NCI-H1930 (cell line): Measurements from ENCODE around the gene SH3D19.
"Not testable (repeated sequence)": the region's sequence is repeated elsewhere in the genome, so short reads cannot be mapped to it uniquely, and the experiment has no call there.

Experiments used
- DNase-seq, 2 experiments: peaks; one replicate each; lab custom pipeline; 2025; lab: John Stamatoyannopoulos, UW

Gene SH3D19

GRCh38 chr4:151098979-151099228, 226.5 kb downstream of the SH3D19 start:
- DNase-seq: no peak

- no peak for DNase-seq
Observed at GRCh38 chr4:151097759-151098158, 227.6 kb downstream of the SH3D19 start.

DNA sequence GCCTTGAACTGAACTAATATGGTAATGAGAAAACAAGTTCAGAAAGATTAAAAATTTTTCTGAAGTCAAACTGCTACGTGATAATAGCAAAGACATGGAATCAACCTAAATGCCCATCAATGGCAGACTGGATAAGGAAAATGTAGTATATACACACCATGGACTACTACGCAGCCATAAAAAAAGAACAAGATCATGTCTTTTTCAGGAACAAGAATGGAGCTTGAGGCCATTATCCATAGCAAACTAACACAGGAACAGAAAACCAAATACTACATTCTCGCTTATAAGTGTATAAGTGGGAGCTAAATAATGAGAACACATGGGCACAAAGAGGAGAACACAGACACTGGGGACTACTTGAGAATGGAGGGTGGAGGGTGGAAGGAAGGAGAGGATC, 230.3 kb downstream of the SH3D19 start:
- no peak for DNase-seq

DNA sequence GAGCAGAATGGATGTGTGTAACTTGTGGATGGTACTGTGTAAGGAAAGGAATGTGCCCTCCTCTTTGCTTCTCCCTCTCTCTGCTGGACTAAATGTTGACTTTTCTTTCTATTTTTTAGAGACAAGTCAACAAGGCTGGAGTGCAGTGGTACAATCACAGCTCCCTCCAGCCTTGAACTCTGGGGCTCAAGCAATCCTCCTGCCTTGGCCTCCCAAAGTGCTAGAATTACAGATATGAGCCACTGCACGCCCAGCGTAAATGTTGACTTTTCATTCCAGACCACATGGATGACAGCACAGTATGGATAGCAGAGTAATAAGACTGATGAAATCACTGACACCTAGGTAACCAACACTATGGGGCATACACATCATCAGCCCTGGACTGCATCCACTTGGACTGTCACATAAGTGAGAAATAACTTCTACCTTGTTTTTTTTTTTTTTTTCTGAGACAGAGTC, 231.1 kb downstream of the SH3D19 start:
- no peak for DNase-seq

GRCh38 chr4:151093203-151093602, 232.2 kb downstream of the SH3D19 start:
- DNase-seq: no peak

DNA sequence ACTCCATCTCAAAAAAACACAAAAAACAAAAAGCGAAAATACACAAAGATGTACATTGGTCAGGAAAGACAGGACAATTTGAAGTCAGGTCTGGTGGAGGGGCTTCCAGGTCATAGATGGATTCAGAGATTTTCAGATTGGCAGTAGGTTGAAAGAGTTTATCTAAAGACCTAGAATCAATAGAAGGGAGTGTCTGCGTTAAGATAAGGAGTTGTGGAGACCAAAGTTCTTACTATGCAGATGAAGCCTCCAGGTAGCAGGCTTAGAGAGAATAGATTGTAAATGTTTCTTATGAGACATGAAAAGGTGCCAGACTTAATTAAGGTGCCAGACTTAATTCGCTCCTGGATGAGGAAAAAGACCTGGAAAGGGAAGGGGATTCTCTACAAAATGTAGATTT, 232.9 kb downstream of the SH3D19 start:
- no peak for DNase-seq

- no peak for DNase-seq
Observed at GRCh38 chr4:151091047-151091446, 234.4 kb downstream of the SH3D19 start.

- no peak for DNase-seq
Observed at GRCh38 chr4:151087467-151087866, 237.9 kb downstream of the SH3D19 start.

DNA sequence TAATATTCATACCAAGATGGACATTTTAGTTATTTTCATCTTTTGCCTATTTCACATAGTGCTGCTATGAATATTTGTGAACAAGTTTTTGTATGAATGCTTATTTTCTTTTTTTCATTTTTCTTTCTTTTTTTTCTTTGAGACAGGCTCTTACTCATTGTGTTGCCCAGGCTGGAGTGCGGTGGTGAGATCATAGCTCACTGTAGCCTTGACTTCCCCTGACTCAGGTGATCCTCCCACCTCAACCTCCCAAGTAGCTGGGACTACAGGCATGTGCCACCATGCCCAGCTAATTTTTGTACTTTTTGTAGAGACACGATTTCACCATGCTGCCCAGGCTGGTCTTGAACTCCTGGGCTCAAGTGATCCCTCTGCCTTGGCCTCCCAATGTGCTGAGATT, 247.4 kb downstream of the SH3D19 start:
- DNase-seq: not testable (repeated sequence)

DNA sequence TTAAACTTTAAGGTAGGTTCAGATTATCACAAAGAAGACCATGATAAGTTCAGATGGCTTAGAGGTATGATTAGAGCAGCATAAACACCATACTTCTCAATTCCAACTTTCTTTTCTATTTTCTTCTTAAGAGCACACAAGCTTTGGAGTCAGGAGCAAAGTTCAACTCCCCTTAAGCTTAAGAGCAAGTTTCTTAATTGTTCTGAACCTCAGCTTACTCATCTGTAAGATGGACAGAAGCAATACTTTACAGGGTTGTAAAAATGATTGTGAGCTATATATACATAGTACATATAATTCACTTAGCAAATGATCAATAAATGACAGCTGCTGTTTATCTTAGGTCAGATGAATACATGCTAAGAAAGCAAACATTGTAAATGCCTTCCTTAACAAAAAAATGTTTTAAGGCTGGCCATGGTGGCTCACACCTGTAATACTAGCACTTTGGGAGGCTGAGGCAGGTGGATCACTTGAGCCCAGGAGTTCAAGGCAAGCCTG, 250.9 kb downstream of the SH3D19 start:
- no peak for DNase-seq
